ENCODE data around the gene PGS1. TPM values are rescaled to one million over a fixed set of nuclear protein-coding genes. Genes with fewer than 3 reads are reported as not detected.

PGS1 gene
- total RNA-seq, 1 donor from 2014 or later, result 25.7 TPM

Small RNA genes within 50 kb of the gene (small RNA-seq; reads per million reads assigned to genes)
- gene RF00415 (ENCODE audit: low replicate concordance) (not detected), gene RN7SL236P (ENCODE audit: low replicate concordance) (not detected)

Other genes with a start within 250 kb of the PGS1 start
- gene TMC6, start 249.9 kb upstream of the PGS1 start, total RNA-seq, result 14.2 TPM
- gene TMC8, start 247.9 kb upstream of the PGS1 start, total RNA-seq, result 3.4 TPM
- gene C17orf99, start 232.3 kb upstream of the PGS1 start, total RNA-seq, result 2.9 TPM
- 16.7 TPM for gene SYNGR2, start 210.1 kb upstream of the PGS1 start, total RNA-seq
- 22.8 TPM for gene TK1, start 191.6 kb upstream of the PGS1 start, total RNA-seq
- 28.3 TPM for gene AFMID, start 191.3 kb upstream of the PGS1 start, total RNA-seq
- gene BIRC5, start 164.4 kb upstream of the PGS1 start, total RNA-seq, result 15.0 TPM
- gene TMEM235, start 147.0 kb upstream of the PGS1 start, total RNA-seq, result not detected
- 23.7 TPM for gene SOCS3, start 18.6 kb upstream of the PGS1 start, total RNA-seq
- 0.59 TPM for gene DNAH17, start 198.7 kb downstream of the PGS1 start, total RNA-seq